T47D (cell line): ENCODE results near the gene NALCN.
A peak's percentile ranks its signal among the peaks of the same experiment; 100 is the strongest.

Experiments
- DNase-seq, 2 experiments: peaks; one replicate each; pipeline versions ENCODE4 v3.0.0 to v3.0.0-alpha.2; 2011 to 2012; ENCODE audit warnings: low read depth in 1 of 2, low spot score in 1 of 2
- JUND ChIP-seq: IDR thresholded peaks from 2 replicates; pipeline ENCODE4 v1.6.1; 2012; ENCODE audit warnings: low read depth
- in situ Hi-C: cut with HindIII; loops from 2 replicates; pipeline ENCODE4 v1.10.0; 2016; ENCODE audit warnings: low sequenced_read_pairs, low pct_unique_long_range_greater_than_20kb

NALCN gene

GRCh38 chr13:101230271-101230890 lies 185.9 kb downstream of the NALCN start:
- in situ Hi-C loops: no loop called here
- no peak for TF ChIP-seq JUND
- DNase-seq: no peak

- DNase-seq: no peak
- no peak for TF ChIP-seq JUND
- in situ Hi-C loops: no loop called here
Observed at GRCh38 chr13:101219609-101220265, 196.6 kb downstream of the NALCN start.

GRCh38 chr13:101218484-101218883 lies 197.8 kb downstream of the NALCN start:
- no peak for TF ChIP-seq JUND
- no peak for DNase-seq
- in situ Hi-C loops: no loop called here

- in situ Hi-C loops: no loop called here
- TF ChIP-seq JUND: no peak
- no peak for DNase-seq
Observed at GRCh38 chr13:101217086-101217485, 199.2 kb downstream of the NALCN start.

GRCh38 chr13:101211261-101211660 lies 205.0 kb downstream of the NALCN start:
- no peak for DNase-seq
- TF ChIP-seq JUND: no peak
- in situ Hi-C loops: no loop called here

- no peak for TF ChIP-seq JUND
Observed at GRCh38 chr13:101210774-101211173, 205.5 kb downstream of the NALCN start.

GRCh38 chr13:101209206-101209893 lies 207.0 kb downstream of the NALCN start:
- no peak for DNase-seq
- TF ChIP-seq JUND: no peak
- in situ Hi-C loops: no loop called here

More at GRCh38 chr13:101210774-101211173, 205.5 kb downstream of the NALCN start:
- DNase-seq: no peak
- in situ Hi-C loops: no loop called here

- no peak for TF ChIP-seq JUND
- no peak for DNase-seq
Observed at GRCh38 chr13:101205408-101205807, 210.9 kb downstream of the NALCN start.

GRCh38 chr13:101204270-101205020 lies 211.9 kb downstream of the NALCN start:
- TF ChIP-seq JUND: no peak
- DNase-seq: no peak
- in situ Hi-C loops: no loop called here

More at GRCh38 chr13:101205408-101205807, 210.9 kb downstream of the NALCN start:
- in situ Hi-C loops: no loop called here

GRCh38 chr13:101202590-101202989 lies 213.7 kb downstream of the NALCN start:
- peak; percentile 1 to 5 for DNase-seq
- TF ChIP-seq JUND: no peak
- in situ Hi-C loops: no loop called here

GRCh38 chr13:101190976-101191375 lies 225.3 kb downstream of the NALCN start:
- no peak for TF ChIP-seq JUND
- no peak for DNase-seq
- in situ Hi-C loops: no loop called here

- TF ChIP-seq JUND: no peak
- in situ Hi-C loops: no loop called here
- no peak for DNase-seq
Observed at GRCh38 chr13:101190337-101190736, 226.0 kb downstream of the NALCN start.
